Thyroid gland (tissue), 4 donors: Measurements from ENCODE around the gene SETBP1.

Source experiments
- POLR2A ChIP-seq, 2 donors: fragments of 450-650 bp; IDR thresholded peaks; one replicate each; pipeline ENCODE4 v1.6.1; 2017; ENCODE audit warnings: antibody characterized with exemption in 2 of 2, mild to moderate bottlenecking in 2 of 2, moderate library complexity in 1 of 2
- TF ChIP-seq, protein P1 (sequence below), 6 experiments: fragments of 200-600 bp in 3 of 6; fragments of 450-650 bp in 3 of 6; sonication (generic) in 3 of 6; IDR thresholded peaks; one replicate each; pipeline ENCODE4 v1.5.1; 2016 to 2019; ENCODE audit warnings: antibody characterized with exemption in 6 of 6, mild to moderate bottlenecking in 2 of 6, inconsistent platforms in 1 of 6, moderate library complexity in 1 of 6

DNA sequence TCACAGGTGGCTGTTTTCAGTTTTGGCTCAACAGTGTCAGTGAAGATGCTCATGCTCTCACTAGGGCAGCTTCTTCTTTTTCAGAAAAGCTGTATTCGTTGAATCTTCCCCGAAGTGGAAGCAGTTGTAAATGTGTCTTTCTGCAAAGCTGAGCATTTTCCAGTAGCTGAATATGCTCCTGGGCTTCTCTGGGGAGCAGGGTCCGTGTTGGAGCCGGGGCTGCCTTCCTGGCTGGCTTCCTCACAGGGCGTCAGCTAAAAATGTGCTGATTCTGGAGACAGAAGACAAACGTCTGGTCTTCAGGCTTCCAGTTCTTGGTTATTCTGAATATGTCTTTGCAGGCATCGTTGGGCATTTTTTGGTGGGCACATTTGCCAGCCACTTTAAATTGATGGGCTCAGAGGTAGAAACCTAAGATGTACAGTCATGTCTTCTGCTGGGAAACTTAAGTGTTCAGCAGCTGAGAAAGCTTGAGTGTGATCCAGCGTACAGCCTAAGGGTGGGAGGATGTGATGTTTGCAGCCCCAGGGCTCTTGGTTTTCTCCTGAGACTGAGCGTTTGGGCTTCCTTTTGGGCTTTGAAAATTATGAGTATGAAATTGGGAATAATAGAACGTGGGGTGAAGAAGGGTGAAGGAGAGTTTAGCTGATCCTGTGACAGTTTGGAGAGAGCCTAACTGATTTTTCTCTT lies 19.0 kb downstream of the SETBP1 start:
- no peak for TF ChIP-seq POLR2A (IDR thresholded peaks at IDR 0.05)
- TF ChIP-seq, protein P1, sequence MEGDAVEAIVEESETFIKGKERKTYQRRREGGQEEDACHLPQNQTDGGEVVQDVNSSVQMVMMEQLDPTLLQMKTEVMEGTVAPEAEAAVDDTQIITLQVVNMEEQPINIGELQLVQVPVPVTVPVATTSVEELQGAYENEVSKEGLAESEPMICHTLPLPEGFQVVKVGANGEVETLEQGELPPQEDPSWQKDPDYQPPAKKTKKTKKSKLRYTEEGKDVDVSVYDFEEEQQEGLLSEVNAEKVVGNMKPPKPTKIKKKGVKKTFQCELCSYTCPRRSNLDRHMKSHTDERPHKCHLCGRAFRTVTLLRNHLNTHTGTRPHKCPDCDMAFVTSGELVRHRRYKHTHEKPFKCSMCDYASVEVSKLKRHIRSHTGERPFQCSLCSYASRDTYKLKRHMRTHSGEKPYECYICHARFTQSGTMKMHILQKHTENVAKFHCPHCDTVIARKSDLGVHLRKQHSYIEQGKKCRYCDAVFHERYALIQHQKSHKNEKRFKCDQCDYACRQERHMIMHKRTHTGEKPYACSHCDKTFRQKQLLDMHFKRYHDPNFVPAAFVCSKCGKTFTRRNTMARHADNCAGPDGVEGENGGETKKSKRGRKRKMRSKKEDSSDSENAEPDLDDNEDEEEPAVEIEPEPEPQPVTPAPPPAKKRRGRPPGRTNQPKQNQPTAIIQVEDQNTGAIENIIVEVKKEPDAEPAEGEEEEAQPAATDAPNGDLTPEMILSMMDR (IDR thresholded peaks at IDR 0.05): no peak
